Activated naive CD4-positive, alpha-beta T cell treated with anti-CD3 and anti-CD28 coated beads for 36 hours (primary cell): Measurements from ENCODE around the gene LYZL4. TPM values are rescaled to one million over a fixed set of nuclear protein-coding genes. Genes with fewer than 3 reads are reported as not detected.

ENCODE experiments used
- CTCF ChIA-PET: fragments of 350-600 bp; sonication (Branson Sonifier 250); formaldehyde crosslinking; loops from one replicate; lab custom pipeline; 2021; ENCODE audit warnings: antibody characterized with exemption; lab: Charles Lee
- DNase-seq: peaks from one replicate; pipeline ENCODE4 v3.0.0-alpha.2; 2020
- H3K27ac Mint-ChIP-seq: one replicate; pipeline ENCODE4 v1.8.0; 2021; ENCODE audit warnings: mild to moderate bottlenecking, mixed read lengths
- H3K27me3 Mint-ChIP-seq: one replicate; pipeline ENCODE4 v1.8.0; 2021; ENCODE audit warnings: low read depth, mixed read lengths
- H3K36me3 Mint-ChIP-seq: one replicate; pipeline ENCODE4 v1.8.0; 2021; ENCODE audit warnings: low read depth, mixed read lengths
- H3K4me1 Mint-ChIP-seq: one replicate; pipeline ENCODE4 v1.8.0; 2021; ENCODE audit warnings: low read depth, mixed read lengths
- H3K4me3 Mint-ChIP-seq: one replicate; pipeline ENCODE4 v1.8.0; 2021; ENCODE audit warnings: mild to moderate bottlenecking, moderate library complexity, mixed read lengths
- H3K9me3 Mint-ChIP-seq: one replicate; pipeline ENCODE4 v1.8.0; 2021; ENCODE audit warnings: mixed read lengths
- intact Hi-C: fragments of 100-400 bp; cut with micrococcal nuclease; formaldehyde crosslinking; loops from one replicate; pipeline ENCODE4 v1.15.1; 2023
- total RNA-seq, 2 experiments: library from RNA; stranded (reverse); gene quantifications; one replicate each; pipeline ENCODE4 v1.2.3, GENCODE V29; 2021

LYZL4 gene
- total RNA-seq, 2 experiments from 2014 or later = not detected

DNA sequence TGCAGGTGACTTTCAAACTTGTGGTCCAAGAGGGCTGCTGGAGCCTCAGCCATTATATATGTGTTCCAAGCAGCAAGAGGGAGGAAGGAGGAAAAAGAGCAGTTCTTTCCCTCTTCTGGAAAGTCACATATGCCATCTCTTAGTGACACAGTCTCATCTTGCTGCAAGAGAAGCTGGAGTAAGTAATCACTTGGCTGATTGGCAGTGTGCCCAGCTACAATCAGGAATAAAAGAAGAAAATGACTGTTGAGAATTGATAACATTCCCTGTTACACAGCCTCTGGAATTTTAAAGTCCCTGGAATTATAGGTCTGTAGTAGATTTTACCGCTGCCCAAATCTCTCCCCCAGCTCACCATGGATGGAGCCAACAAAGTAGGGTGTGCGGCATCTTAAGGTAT is 31.4 kb upstream of the LYZL4 start:
- no peak overlapping the region for H3K4me3 Mint-ChIP-seq

DNA sequence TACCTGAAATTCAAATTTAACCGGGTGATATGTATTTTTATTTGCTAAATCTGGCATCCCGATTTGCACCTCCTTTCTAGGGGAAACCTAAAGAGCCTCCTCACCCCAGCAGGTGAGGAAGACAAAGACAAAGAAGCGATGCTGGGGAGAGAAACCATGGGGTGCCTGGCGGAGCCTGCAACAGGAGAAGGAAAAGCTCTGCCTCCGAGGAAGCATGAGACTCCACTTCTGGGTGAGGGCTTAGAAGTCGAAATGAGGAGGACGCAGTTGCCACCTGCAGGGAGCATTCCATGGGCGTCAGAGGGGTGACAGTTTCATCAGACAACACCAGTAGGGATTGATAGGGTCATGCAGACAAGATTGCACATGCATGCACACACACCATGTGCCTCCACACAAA is 30.5 kb upstream of the LYZL4 start:
- Mint-ChIP-seq H3K4me3 (no peak overlapping the region), H3K27me3 (no peaks in the 10 kb centered on the region), H3K27ac (no peak overlapping the region), H3K4me1 (no peaks in the 10 kb centered on the region), H3K9me3 (no peaks in the 10 kb centered on the region), H3K36me3 (no peaks in the 10 kb centered on the region)
- intact Hi-C loops = loop anchor here (10.0 kb wide), 1 partner anchor 546 kb away; no protein-coding TSS in a partner anchor
- DNase-seq = no peak
- CTCF ChIA-PET = interaction anchor here (0.6 to 5.1 kb wide), 3 partner anchors 192 to 1862 kb away, joined by 3 to 104 read pairs (median 4); no protein-coding TSS in a partner anchor

More for the DNA sequence above, 31.4 kb upstream of the LYZL4 start:
- CTCF ChIA-PET = interaction anchor here (0.8 to 5.1 kb wide), 4 partner anchors 18 to 197 kb away, joined by 3 to 104 read pairs (median 14); no protein-coding TSS in a partner anchor
- H3K4me1 Mint-ChIP-seq = no peaks in the 10 kb centered on the region
- no peaks in the 10 kb centered on the region for H3K27me3 Mint-ChIP-seq
- intact Hi-C loops = loop anchor here (10.0 kb wide), 1 partner anchor 547 kb away; no protein-coding TSS in a partner anchor
- H3K9me3 Mint-ChIP-seq = no peaks in the 10 kb centered on the region
- H3K36me3 Mint-ChIP-seq = no peaks in the 10 kb centered on the region
- no peak for DNase-seq
- H3K27ac Mint-ChIP-seq = no peak overlapping the region

DNA sequence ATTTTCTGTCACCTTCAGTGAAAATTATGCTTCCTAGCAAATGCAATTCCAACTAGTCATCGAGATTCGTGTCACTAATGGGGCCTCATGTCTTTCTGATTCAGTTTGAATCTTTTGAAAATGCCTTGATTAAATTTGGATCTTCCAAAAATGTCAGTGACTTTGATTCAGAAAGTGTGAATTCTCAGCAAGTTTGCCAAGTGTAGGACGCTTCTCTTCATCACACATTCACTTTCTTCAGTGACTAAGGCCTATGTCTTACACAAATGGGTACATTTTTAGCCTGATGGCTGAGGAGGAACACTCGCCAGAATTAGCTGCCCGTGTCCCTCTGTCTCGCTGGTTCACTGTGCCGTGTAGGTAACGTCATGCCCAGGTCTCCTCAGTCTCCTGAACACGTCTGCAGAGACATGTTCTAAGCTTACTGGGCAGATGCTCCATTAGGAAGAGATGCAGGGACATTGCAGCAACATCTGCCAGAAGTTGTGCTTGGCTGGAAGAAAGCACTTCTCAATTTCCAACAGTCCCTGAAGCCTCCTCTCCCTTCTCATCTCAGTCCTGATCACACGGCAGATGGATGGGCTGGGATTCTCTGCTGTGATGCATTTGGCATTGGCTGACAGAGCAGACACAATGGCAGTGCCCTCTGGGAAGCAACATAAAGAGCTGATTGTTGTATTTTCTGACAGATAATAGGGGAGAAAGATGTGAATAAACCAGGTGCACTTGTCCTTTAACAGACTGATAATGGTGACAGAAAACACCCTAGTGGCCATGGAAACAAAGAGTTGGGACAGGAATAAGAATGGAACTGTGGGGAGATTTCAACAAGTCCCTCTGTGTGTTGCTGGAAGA is 29.1 kb upstream of the LYZL4 start:
- Mint-ChIP-seq H3K9me3 (no peaks in the 10 kb centered on the region), H3K4me1 (no peaks in the 10 kb centered on the region), H3K4me3 (no peak overlapping the region), H3K36me3 (no peaks in the 10 kb centered on the region), H3K27me3 (no peaks in the 10 kb centered on the region), H3K27ac (no peak overlapping the region)
- CTCF ChIA-PET = interaction anchor here (1.6 to 5.1 kb wide), 2 partner anchors 191 to 210 kb away, joined by 3 to 104 read pairs; no protein-coding TSS in a partner anchor
- intact Hi-C loops = loop anchor here (10.0 kb wide), 1 partner anchor 545 kb away; no protein-coding TSS in a partner anchor
- no peak for DNase-seq

GRCh38 chr3:42438758-42439157 is 28.3 kb upstream of the LYZL4 start:
- Mint-ChIP-seq H3K36me3 (no peaks in the 10 kb centered on the region), H3K9me3 (no peaks in the 10 kb centered on the region), H3K4me1 (no peaks in the 10 kb centered on the region), H3K27ac (no peak overlapping the region), H3K27me3 (no peaks in the 10 kb centered on the region), H3K4me3 (no peak overlapping the region)
- CTCF ChIA-PET = interaction anchor here (1.1 kb wide), 1 partner anchor 191 kb away, joined by 4 read pairs; no protein-coding TSS in a partner anchor
- DNase-seq = no peak
- intact Hi-C loops = no loop called here

GRCh38 chr3:42438193-42438592 is 27.8 kb upstream of the LYZL4 start:
- H3K4me3 Mint-ChIP-seq = no peak overlapping the region
- H3K4me1 Mint-ChIP-seq = no peaks in the 10 kb centered on the region
- H3K9me3 Mint-ChIP-seq = no peaks in the 10 kb centered on the region
- DNase-seq = no peak
- no peak overlapping the region for H3K27ac Mint-ChIP-seq
- no peaks in the 10 kb centered on the region for H3K36me3 Mint-ChIP-seq
- CTCF ChIA-PET = interaction anchor here (1.1 kb wide), 1 partner anchor 191 kb away, joined by 4 read pairs; no protein-coding TSS in a partner anchor
- no peaks in the 10 kb centered on the region for H3K27me3 Mint-ChIP-seq
- intact Hi-C loops = no loop called here

DNA sequence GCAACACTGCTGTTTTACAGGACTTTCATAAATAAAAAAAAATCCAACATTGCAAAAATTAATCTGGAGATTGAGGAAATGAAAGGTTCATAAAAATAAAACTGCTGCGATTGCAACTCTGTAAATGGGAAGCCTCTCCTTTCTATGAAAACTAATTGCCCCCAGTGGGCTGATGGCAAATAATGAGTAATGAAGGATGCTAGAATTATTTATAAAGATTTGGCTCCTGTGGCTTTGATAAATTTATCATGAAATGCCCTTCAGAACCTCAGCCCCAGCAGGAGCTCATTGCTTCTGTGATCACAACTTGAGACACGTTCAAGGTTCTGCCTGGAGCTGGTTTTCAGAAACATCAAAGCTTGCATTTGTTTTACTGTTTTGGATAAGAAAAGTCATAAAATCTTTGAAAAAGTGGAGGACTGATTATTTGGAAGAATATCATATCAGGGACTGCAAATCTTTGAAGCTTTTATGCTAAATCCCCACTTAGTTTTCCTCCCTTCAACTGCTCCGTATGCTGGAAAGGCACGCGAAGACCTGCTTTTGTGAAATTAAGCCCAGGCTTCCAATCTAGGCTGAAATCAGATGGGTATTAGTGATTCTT is 24.5 kb upstream of the LYZL4 start:
- H3K27me3 Mint-ChIP-seq = peaks cover 6% of the 10 kb centered on the region

GRCh38 chr3:42432485-42432884 is 22.1 kb upstream of the LYZL4 start:
- intact Hi-C loops = no loop called here
- H3K36me3 Mint-ChIP-seq = peaks cover 6% of the 10 kb centered on the region
- H3K4me1 Mint-ChIP-seq = no peaks in the 10 kb centered on the region
- CTCF ChIA-PET = no interaction called here
- H3K27ac Mint-ChIP-seq = no peak overlapping the region
- peaks cover 12% of the 10 kb centered on the region for H3K9me3 Mint-ChIP-seq
- H3K4me3 Mint-ChIP-seq = no peak overlapping the region
- peaks cover 11% of the 10 kb centered on the region for H3K27me3 Mint-ChIP-seq
- DNase-seq = no peak

More for the DNA sequence above, 24.5 kb upstream of the LYZL4 start:
- no peak overlapping the region for H3K4me3 Mint-ChIP-seq
- intact Hi-C loops = no loop called here
- no peaks in the 10 kb centered on the region for H3K4me1 Mint-ChIP-seq
- H3K36me3 Mint-ChIP-seq = peaks cover 6% of the 10 kb centered on the region
- no peak for DNase-seq
- CTCF ChIA-PET = interaction anchor here (1.3 kb wide), 1 partner anchor 188 kb away, joined by 7 read pairs; no protein-coding TSS in a partner anchor
- no peak overlapping the region for H3K27ac Mint-ChIP-seq
- peaks cover 12% of the 10 kb centered on the region for H3K9me3 Mint-ChIP-seq

GRCh38 chr3:42430781-42431532 is 20.5 kb upstream of the LYZL4 start:
- Mint-ChIP-seq H3K36me3 (peaks cover 6% of the 10 kb centered on the region), H3K4me1 (no peaks in the 10 kb centered on the region), H3K4me3 (no peak overlapping the region), H3K9me3 (peaks cover 12% of the 10 kb centered on the region), H3K27me3 (peaks cover 11% of the 10 kb centered on the region), H3K27ac (no peak overlapping the region)
- intact Hi-C loops = no loop called here
- no peak for DNase-seq
- CTCF ChIA-PET = interaction anchor here (2.0 kb wide), 1 partner anchor 12 kb away, joined by 7 read pairs; no protein-coding TSS in a partner anchor

DNA sequence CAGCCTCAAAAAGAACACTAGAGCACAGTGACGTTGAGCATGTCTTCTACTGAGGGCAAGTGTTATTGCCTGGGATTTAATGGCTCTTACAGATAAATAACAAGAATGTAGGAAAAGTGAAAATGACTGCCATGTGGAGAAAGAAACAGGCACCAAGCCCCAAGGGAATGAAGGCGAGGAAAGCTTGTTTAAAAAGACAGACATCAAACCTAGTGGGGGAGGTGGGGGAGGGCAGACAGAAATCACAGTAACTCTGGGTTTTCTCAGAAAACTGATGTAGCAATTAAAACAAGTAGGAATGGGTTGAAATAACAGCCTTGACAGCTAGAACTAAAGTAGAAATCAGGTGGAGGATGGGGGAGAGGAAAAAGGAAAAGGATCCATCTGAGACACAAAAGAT is 18.4 kb upstream of the LYZL4 start:
- Mint-ChIP-seq H3K27me3 (peaks cover 11% of the 10 kb centered on the region), H3K4me3 (no peak overlapping the region), H3K4me1 (no peaks in the 10 kb centered on the region), H3K27ac (no peak overlapping the region), H3K36me3 (peaks cover 6% of the 10 kb centered on the region), H3K9me3 (peaks cover 12% of the 10 kb centered on the region)
- DNase-seq = no peak
- CTCF ChIA-PET = no interaction called here
- intact Hi-C loops = no loop called here

DNA sequence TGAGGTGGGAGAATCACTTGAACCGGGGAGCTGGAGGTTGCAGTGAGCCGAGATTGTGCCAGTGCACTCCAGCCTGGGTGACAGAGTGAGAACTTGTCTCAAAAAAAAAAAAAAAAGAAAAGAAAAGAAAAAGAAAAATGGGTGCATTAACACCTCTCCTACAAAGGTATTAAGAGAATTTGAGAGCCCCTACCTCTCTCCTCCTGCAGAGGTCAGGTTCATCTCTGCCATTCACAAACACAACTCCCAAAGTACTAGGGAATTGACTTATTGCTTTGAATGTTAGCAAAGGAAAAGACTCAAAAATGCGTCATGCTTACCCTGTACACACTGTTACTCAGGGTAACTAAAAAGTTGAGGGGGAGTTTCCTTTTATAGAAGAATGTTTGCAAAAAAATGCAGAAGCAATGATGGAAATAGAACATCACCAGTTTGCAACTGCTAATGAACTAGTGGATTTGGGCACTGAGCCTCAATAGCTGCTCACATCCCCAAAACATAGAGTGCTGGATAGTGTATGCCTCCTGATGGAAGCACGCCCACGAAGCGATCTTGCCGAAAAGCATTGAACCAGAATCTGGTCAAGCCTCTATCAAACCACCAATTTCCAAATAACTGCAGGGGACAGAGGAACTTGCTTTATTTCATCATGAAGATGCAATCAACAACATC is 15.5 kb upstream of the LYZL4 start:
- peaks cover 5% of the 10 kb centered on the region for H3K27me3 Mint-ChIP-seq
- CTCF ChIA-PET = no interaction called here
- no peaks in the 10 kb centered on the region for H3K9me3 Mint-ChIP-seq
- intact Hi-C loops = no loop called here
- no peaks in the 10 kb centered on the region for H3K4me1 Mint-ChIP-seq
- H3K4me3 Mint-ChIP-seq = no peak overlapping the region
- no peaks in the 10 kb centered on the region for H3K36me3 Mint-ChIP-seq
- no peak for DNase-seq
- H3K27ac Mint-ChIP-seq = no peak overlapping the region

DNA sequence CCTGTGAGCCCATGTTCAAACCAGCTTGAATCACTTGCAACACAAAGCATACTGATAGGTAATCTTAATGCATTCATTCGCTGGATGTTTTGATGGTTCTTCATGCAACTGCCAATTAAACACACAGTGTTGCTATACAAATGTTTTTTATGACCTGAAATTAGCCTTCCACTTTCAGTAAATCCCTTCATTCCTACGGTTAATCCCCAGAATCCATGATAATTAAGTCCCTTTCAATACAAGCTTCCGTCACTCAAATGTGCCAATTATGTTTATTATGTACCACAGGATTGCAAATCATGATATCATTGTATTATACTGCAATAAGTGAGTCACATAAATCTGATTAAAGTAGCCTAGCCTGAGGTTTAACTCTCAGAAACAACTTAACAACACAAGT is 14.5 kb upstream of the LYZL4 start:
- intact Hi-C loops = no loop called here
- H3K36me3 Mint-ChIP-seq = no peaks in the 10 kb centered on the region
- CTCF ChIA-PET = interaction anchor here (3.5 kb wide), 1 partner anchor 18 kb away, joined by 12 read pairs; no protein-coding TSS in a partner anchor
- H3K9me3 Mint-ChIP-seq = no peaks in the 10 kb centered on the region
- H3K4me1 Mint-ChIP-seq = no peaks in the 10 kb centered on the region
- no peak for DNase-seq
- H3K27me3 Mint-ChIP-seq = peaks cover 5% of the 10 kb centered on the region
- no peak overlapping the region for H3K27ac Mint-ChIP-seq
- no peak overlapping the region for H3K4me3 Mint-ChIP-seq
